GM21619 (cell line): ENCODE data around the gene EXOC7.

Experiments
- ATAC-seq: cut with Tn5 transposase; IDR thresholded peaks from one replicate; pipeline ENCODE4 v1.9.1; 2021; ENCODE audit not compliant: unreplicated experiment

Gene EXOC7

GRCh38 chr17:76121932-76122430, 18.4 kb upstream of the EXOC7 start:
- ATAC-seq, result no peak

GRCh38 chr17:76120658-76121008, 17.0 kb upstream of the EXOC7 start:
- ATAC-seq, result no peak

- no peak for ATAC-seq
These were observed 16.1 kb upstream of the EXOC7 start for GRCh38 chr17:76119409-76120371.

- no peak for ATAC-seq
These were observed 11.7 kb upstream of the EXOC7 start for GRCh38 chr17:76115138-76115754.

- ATAC-seq, result no peak
These were observed 8.4 kb upstream of the EXOC7 start for GRCh38 chr17:76111956-76112355.

GRCh38 chr17:76107509-76107908, 3.9 kb upstream of the EXOC7 start:
- ATAC-seq, result no peak

GRCh38 chr17:76106703-76107102, 3.1 kb upstream of the EXOC7 start:
- ATAC-seq, result no peak

- ATAC-seq, result no peak
These were observed 1.3 kb upstream of the EXOC7 start for GRCh38 chr17:76104896-76105231.

GRCh38 chr17:76104140-76104895, 731 bp upstream of the EXOC7 start:
- no peak for ATAC-seq

- ATAC-seq, result no peak
These were observed 678 bp downstream of the EXOC7 start for GRCh38 chr17:76102944-76103273.

GRCh38 chr17:76097716-76098295, 5.8 kb downstream of the EXOC7 start:
- no peak for ATAC-seq

GRCh38 chr17:76095943-76096342, 7.6 kb downstream of the EXOC7 start:
- ATAC-seq, result no peak

GRCh38 chr17:76094046-76094445, 9.5 kb downstream of the EXOC7 start:
- no peak for ATAC-seq

GRCh38 chr17:76092526-76093413, 10.8 kb downstream of the EXOC7 start:
- no peak for ATAC-seq

- ATAC-seq, result no peak
These were observed 11.9 kb downstream of the EXOC7 start for GRCh38 chr17:76091526-76092286.

- ATAC-seq, result no peak
These were observed 13.0 kb downstream of the EXOC7 start for GRCh38 chr17:76090517-76091129.

- no peak for ATAC-seq
These were observed 13.7 kb downstream of the EXOC7 start for GRCh38 chr17:76089680-76090516.

- no peak for ATAC-seq
These were observed 14.6 kb downstream of the EXOC7 start for GRCh38 chr17:76088868-76089576.
